Heart left ventricle (tissue), 16 donors: Measurements from ENCODE around the gene FARP1. TPM values are rescaled to one million over a fixed set of nuclear protein-coding genes. Genes with fewer than 3 reads are reported as not detected.

Experiments used
- ATAC-seq, 4 donors: fragments of 200-7000 bp; cut with Tn5 transposase; one replicate each; pipeline ENCODE4 v1.9.1; 2020 to 2022; ENCODE audit warnings: moderate library complexity in 4 of 4, mild to moderate bottlenecking in 3 of 4, moderate number of reproducible peaks in 1 of 4
- DNase-seq, 5 donors: peaks; one replicate each; pipeline ENCODE4 v3.0.0-alpha.2; 2020
- H3K27ac ChIP-seq, 12 donors: fragments of 200-600 bp; sonication (generic) in 4 of 12; one replicate each; pipeline versions ENCODE4 v1.5.0 to v1.8.0; 2016 to 2022; ENCODE audit warnings: mild to moderate bottlenecking in 2 of 12
- H3K27me3 ChIP-seq, 9 donors: fragments of 200-600 bp; sonication (generic) in 2 of 9; one replicate each; pipeline versions ENCODE4 v1.5.1 to v1.8.0; 2016 to 2022; ENCODE audit warnings: mild to moderate bottlenecking in 3 of 9
- H3K36me3 ChIP-seq, 9 donors: fragments of 200-600 bp; sonication (generic) in 2 of 9; one replicate each; pipeline versions ENCODE4 v1.5.0 to v1.8.0; 2018 to 2022; ENCODE audit warnings: mild to moderate bottlenecking in 2 of 9
- H3K4me1 ChIP-seq, 12 donors: fragments of 200-600 bp; sonication (generic) in 4 of 12; one replicate each; pipeline versions ENCODE4 v1.5.0 to v1.8.0; 2016 to 2022; ENCODE audit warnings: mild to moderate bottlenecking in 3 of 12
- H3K4me3 ChIP-seq, 12 donors: fragments of 200-600 bp; sonication (generic) in 4 of 12; one replicate each; pipeline versions ENCODE4 v1.5.0 to v1.8.0; 2017 to 2022; ENCODE audit warnings: mild to moderate bottlenecking in 9 of 12, moderate library complexity in 4 of 12
- H3K9me3 ChIP-seq, 12 donors: fragments of 200-600 bp; sonication (generic) in 4 of 12; one replicate each; pipeline versions ENCODE4 v1.5.0 to v1.8.0; 2016 to 2022; ENCODE audit warnings: mild to moderate bottlenecking in 1 of 12
- CTCF ChIP-seq, 12 donors: fragments of 200-600 bp; sonication (generic) in 4 of 12; IDR thresholded peaks; one replicate each; pipeline versions ENCODE4 v1.5.0 to v1.8.0; 2018 to 2022; ENCODE audit warnings: antibody characterized with exemption in 12 of 12, mild to moderate bottlenecking in 5 of 12
- POLR2A ChIP-seq, 2 donors: fragments of 450-650 bp; IDR thresholded peaks; one replicate each; pipeline ENCODE4 v1.6.1; 2017; ENCODE audit warnings: antibody characterized with exemption in 2 of 2, mild to moderate bottlenecking in 2 of 2, moderate library complexity in 2 of 2
- WGBS, 4 donors: extraction: QIAGEN DNeasy Blood & Tissue Kit in 2 of 4; methylation state at CpG; one replicate each; pipeline versions ENCODE4 v1.1.5 to v1.1.7; 2013 to 2018; 5-methylcytosine and 5-hydroxymethylcytosine counted together
- intact Hi-C, 10 donors: fragments of 100-400 bp; cut with DNase I; formaldehyde crosslinking; loops; one replicate each; pipeline versions ENCODE4 v1.11.1 to v1.14.2; 2022
- polyA plus RNA-seq, 2 donors: library from polyadenylated mRNA; stranded (reverse); fragments of 200-250 nt; gene quantifications; one replicate each; pipeline ENCODE4 v1.2.3, GENCODE V29; 2013
- total RNA-seq, 9 donors: library from RNA; depleted of rRNA in 2 of 9; stranded (reverse); fragments of >200 nt in 2 of 9; fragmentation: NEBNext Ultra II Directional in 3 of 9; extraction: Animal tissue kit (Norgen Biotek cat#: 25700) in 3 of 9; gene quantifications; one replicate each; pipeline versions ENCODE4 v1.1.0 to v1.2.4, GENCODE V29; 2016 to 2023
- donor health status: ischemic (EF 13 %, LVEDD 7.1; RV severe dilation, severe dysfunction).
- donor health status: healthy with polysubstance abuse.
- donor health status: DM: no; HTN: yes; CAD: no.
- donor health status: DM: no; HTN: no; CAD: no.
- donor health status: ischemic (EF 25% LVEDD 6.9; RV normal size, moderate dysfunction).
- donor health status: ischemic (EF 25% LVEDD 5.7; RV mildly dilated, moderate dysfunction).
- donor health status: healthy.
- donor health status: DM: yes; HTN: yes; CAD: no.
- donor health status: ischemic (EF 35%, LVEDD 5.7; RV mildly dilated, moderate dysfunction).
- donor health status: nonischemic (EF 11% LVEDD 7.7; RV severe dilation, severe dysfunction).
- donor health status: DM: yes; HTN: yes; CAD: no.
- donor health status: PGD.
- donor health status: ischemic (EF 29% LVEDD 5.4; RV normal size, mild dysfunction).
- donor health status: nonischemic (EF 23%, LVEDD 6.1; RV moderate dilation, normal function).

The FARP1 gene
- total and polyA plus RNA-seq, 11 donors, result 7.7 to 51.8 (median 22.3) TPM

GRCh38 chr13:98313023-98313921 lies 170.4 kb downstream of the FARP1 start:
- Histone ChIP-seq H3K4me3 (no peak overlapping the region), H3K4me1 (peaks cover 0 to 33% (median 15%) of the 10 kb centered on the region in 12 donors), H3K9me3 (no peaks in the 10 kb centered on the region), H3K36me3 (no peaks in the 10 kb centered on the region), H3K27me3 (no peaks in the 10 kb centered on the region), H3K27ac (peak overlapping the region in 1 of 12 donors; percentile 4)
- DNase-seq, result no peak
- intact Hi-C loops, result no loop called here
- no peak for ATAC-seq
- TF ChIP-seq CTCF (IDR thresholded peaks at IDR 0.05) (no peak), POLR2A (IDR thresholded peaks at IDR 0.05) (no peak)
- 86 to 97% (median 91%) methylated on average over 17 to 20 of the region's 20 CpGs for WGBS, 4 donors

- no peaks in the 10 kb centered on the region for H3K9me3 ChIP-seq
- H3K27me3 ChIP-seq, result no peaks in the 10 kb centered on the region
- WGBS, 4 donors, result 86 to 93% (median 93%) methylated on average over 6 of the region's 6 CpGs
- no peak for TF ChIP-seq CTCF (IDR thresholded peaks at IDR 0.05)
- no peak for TF ChIP-seq POLR2A (IDR thresholded peaks at IDR 0.05)
- intact Hi-C loops, result no loop called here
- no peaks in the 10 kb centered on the region for H3K36me3 ChIP-seq
- ATAC-seq, result no peak
- peaks cover 0 to 27% (median 13%) of the 10 kb centered on the region in 12 donors for H3K4me1 ChIP-seq
- H3K4me3 ChIP-seq, result no peak overlapping the region
- no peak overlapping the region for H3K27ac ChIP-seq
- DNase-seq, result no peak
These were observed 171.0 kb downstream of the FARP1 start for GRCh38 chr13:98313922-98314292.

GRCh38 chr13:98315466-98315865 lies 172.6 kb downstream of the FARP1 start:
- Histone ChIP-seq H3K4me3 (no peak overlapping the region), H3K27ac (peak overlapping the region in 1 of 12 donors; percentile 51), H3K9me3 (no peaks in the 10 kb centered on the region), H3K4me1 (peaks cover 0 to 23% (median 11%) of the 10 kb centered on the region in 12 donors), H3K36me3 (no peaks in the 10 kb centered on the region), H3K27me3 (no peaks in the 10 kb centered on the region)
- ATAC-seq (peak; percentile 40 to 76 (median 64)), DNase-seq (peak in 1 of 5 donors; percentile 31)
- 29 to 62% (median 36%) methylated on average over 8 of the region's 8 CpGs for WGBS, 4 donors
- intact Hi-C loops, result no loop called here
- TF ChIP-seq POLR2A (IDR thresholded peaks at IDR 0.05), result no peak
- TF ChIP-seq CTCF (IDR thresholded peaks at IDR 0.05), result no peak

GRCh38 chr13:98315902-98316301 lies 173.0 kb downstream of the FARP1 start:
- intact Hi-C loops, result no loop called here
- no peaks in the 10 kb centered on the region for H3K9me3 ChIP-seq
- H3K27ac ChIP-seq, result peak overlapping the region in 1 of 12 donors; percentile 51
- 20 to 52% (median 39%) methylated on average over 8 of the region's 8 CpGs for WGBS, 4 donors
- peak; percentile 66 to 74 (median 67) for ATAC-seq
- H3K4me1 ChIP-seq, result peaks cover 0 to 21% (median 11%) of the 10 kb centered on the region in 12 donors
- no peak for TF ChIP-seq CTCF (IDR thresholded peaks at IDR 0.05)
- TF ChIP-seq POLR2A (IDR thresholded peaks at IDR 0.05), result no peak
- no peaks in the 10 kb centered on the region for H3K27me3 ChIP-seq
- H3K4me3 ChIP-seq, result no peak overlapping the region
- DNase-seq, result no peak
- no peaks in the 10 kb centered on the region for H3K36me3 ChIP-seq
